PC-9 (cell line): ENCODE results near the gene RPS28. TPM values are rescaled to one million over a fixed set of nuclear protein-coding genes. Genes with fewer than 3 reads are reported as not detected.

Source experiments
- BruUV-seq: library from RNA; stranded (reverse); fragments of 400-500 nt; replicated peaks from 2 replicates; lab custom pipeline; 2021; lab: Mats Ljungman, UMichigan
- CTCF ChIA-PET: fragments of 300-600 bp; sonication (Branson Sonifier 250); formaldehyde crosslinking; loops from one replicate; lab custom pipeline; 2022; ENCODE audit warnings: antibody characterized with exemption; lab: Charles Lee
- POLR2A ChIA-PET: fragments of 300-600 bp; sonication (Branson Sonifier 250); formaldehyde crosslinking; loops from one replicate; lab custom pipeline; 2022; ENCODE audit warnings: antibody characterized with exemption; ENCODE audit not compliant: unreplicated experiment; lab: Charles Lee
- DNase-seq, 2 experiments: peaks; one replicate each; pipeline versions ENCODE4 v3.0.0 to v3.0.0-alpha.2; 2015 to 2022; ENCODE audit warnings: mixed read lengths in 1 of 2
- H2AFZ ChIP-seq: fragments of 200-600 bp; sonication (generic); 2 replicates; pipeline ENCODE4 v1.8.1; 2017; ENCODE audit warnings: antibody characterized with exemption
- H3F3A ChIP-seq: fragments of 200-600 bp; sonication (generic); 2 replicates; pipeline ENCODE4 v1.8.1; 2017; ENCODE audit warnings: antibody characterized with exemption, mild to moderate bottlenecking, low read depth; ENCODE audit not compliant: insufficient read depth
- H3K27ac ChIP-seq: fragments of 200-600 bp; sonication (generic); 2 replicates; pipeline ENCODE4 v1.6.1; 2016; ENCODE audit warnings: mixed run types
- H3K27me3 ChIP-seq: fragments of 200-600 bp; sonication (generic); 2 replicates; pipeline ENCODE4 v1.6.1; 2016; ENCODE audit warnings: low read depth, mixed run types; ENCODE audit not compliant: insufficient read depth
- H3K36me3 ChIP-seq: fragments of 200-600 bp; sonication (generic); 2 replicates; pipeline ENCODE4 v1.6.1; 2016; ENCODE audit warnings: low read depth, mixed run types
- H3K4me1 ChIP-seq: fragments of 200-600 bp; sonication (generic); replicated peaks from 2 replicates; pipeline ENCODE4 v1.6.1; 2016; ENCODE audit warnings: mixed run types; ENCODE audit not compliant: insufficient read depth
- H3K4me2 ChIP-seq: fragments of 200-600 bp; sonication (generic); 2 replicates; pipeline ENCODE4 v1.6.1; 2017; ENCODE audit warnings: mixed run types
- H3K4me3 ChIP-seq: fragments of 200-600 bp; sonication (generic); 2 replicates; pipeline ENCODE4 v1.6.1; 2016; ENCODE audit warnings: mixed run types
- H3K79me2 ChIP-seq: fragments of 200-600 bp; sonication (generic); 2 replicates; pipeline ENCODE4 v1.6.1; 2017; ENCODE audit warnings: low read depth, mixed run types
- H3K9me2 ChIP-seq: fragments of 200-600 bp; sonication (generic); 2 replicates; pipeline ENCODE4 v1.8.1; 2017; ENCODE audit warnings: mild to moderate bottlenecking; ENCODE audit not compliant: insufficient read depth
- H3K9me3 ChIP-seq: fragments of 200-600 bp; sonication (generic); 2 replicates; pipeline ENCODE4 v1.8.1; 2016; ENCODE audit warnings: low read depth; ENCODE audit not compliant: insufficient read depth
- H4K20me1 ChIP-seq: fragments of 200-600 bp; sonication (generic); 2 replicates; pipeline ENCODE4 v1.8.1; 2017; ENCODE audit not compliant: insufficient read depth
- CTCF ChIP-seq: fragments of 200-600 bp; sonication (generic); conservative IDR thresholded peaks from 2 replicates; pipeline ENCODE4 v1.6.1; 2017; ENCODE audit warnings: mixed run types, antibody characterized with exemption, mild to moderate bottlenecking, moderate library complexity
- EZH2 ChIP-seq: fragments of 200-600 bp; sonication (generic); IDR thresholded peaks from 2 replicates; pipeline ENCODE4 v1.8.0; 2017; ENCODE audit warnings: antibody characterized with exemption, low read depth
- intact Hi-C: fragments of 100-400 bp; cut with micrococcal nuclease; formaldehyde crosslinking; loops from one replicate; pipeline ENCODE4 v1.10.0; 2022; ENCODE audit not compliant: unreplicated experiment
- total RNA-seq: library from RNA; stranded (reverse); gene quantifications from 2 replicates; pipeline ENCODE4 v1.2.3, GENCODE V29; 2021

The RPS28 gene
- total RNA-seq, 1 experiment from 2014 or later = 1,283 TPM

DNA sequence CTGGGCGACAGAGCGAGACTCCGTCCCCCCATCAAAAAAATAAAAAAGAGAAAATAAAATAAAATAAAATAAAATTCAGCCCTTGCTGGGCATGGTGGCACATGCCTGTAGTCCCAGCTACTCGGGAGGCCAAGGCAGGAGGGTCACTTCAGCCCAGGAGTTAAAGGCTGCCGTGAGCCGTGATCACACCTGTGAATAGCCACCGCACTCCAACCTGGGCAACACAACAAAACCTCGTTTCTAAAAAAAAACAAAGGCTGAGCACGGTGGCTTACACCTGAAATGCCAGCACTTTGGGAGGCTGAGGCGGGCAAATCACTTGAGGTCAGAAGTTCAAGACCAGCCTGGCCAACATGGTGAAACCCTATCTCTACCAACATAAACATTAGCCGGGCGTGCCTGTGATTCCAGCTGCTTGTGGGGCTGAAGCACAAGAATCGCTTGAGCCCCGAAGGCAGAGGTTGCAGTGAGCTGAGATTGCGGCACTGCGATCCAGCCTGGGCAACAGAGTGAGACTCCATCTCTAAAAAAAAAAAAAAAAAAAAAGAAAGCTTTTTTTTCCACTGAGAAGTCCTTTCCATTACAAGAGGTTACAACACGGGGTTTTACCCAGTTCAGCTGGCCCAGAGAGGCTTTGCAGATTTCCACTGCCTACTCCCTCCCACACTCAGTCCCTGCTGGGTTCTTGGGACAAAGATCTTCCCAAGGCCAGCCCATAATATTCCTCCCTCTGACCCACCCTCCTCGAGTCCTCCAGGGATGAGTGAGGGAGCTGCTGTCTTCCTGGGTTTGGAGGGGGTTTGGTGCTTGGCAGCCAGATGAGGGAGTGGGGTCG, 49.1 kb downstream of the RPS28 start:
- TF ChIP-seq CTCF (no peak), EZH2 (no peak)
- CTCF ChIA-PET = no interaction called here
- Histone ChIP-seq H3K36me3 (no peaks in the 10 kb centered on the region), H3K4me3 (no peak overlapping the region), H3K27me3 (no peaks in the 10 kb centered on the region), H3K27ac (no peak overlapping the region), H3K9me2 (no peaks in the 10 kb centered on the region), H2AFZ (no peak overlapping the region), H3K4me1 (peaks cover 21% of the 10 kb centered on the region), H4K20me1 (no peaks in the 10 kb centered on the region), H3K4me2 (no peak overlapping the region), H3F3A (peaks cover 15% of the 10 kb centered on the region; the same call in 1 of the 2 replicates), H3K79me2 (no peaks in the 10 kb centered on the region), H3K9me3 (no peaks in the 10 kb centered on the region)
- POLR2A ChIA-PET = interaction anchor here (0.6 kb wide), 1 partner anchor 75 kb away, joined by 16 read pairs; no protein-coding TSS in a partner anchor
- DNase-seq = no peak
- intact Hi-C loops = no loop called here
- no TSS peak for BruUV-seq

GRCh38 chr19:8371011-8371804, 49.9 kb downstream of the RPS28 start:
- TF ChIP-seq EZH2 (no peak), CTCF (no peak)
- H3K4me1 ChIP-seq = peaks cover 19% of the 10 kb centered on the region
- no peak overlapping the region for H3K4me3 ChIP-seq
- ChIA-PET CTCF (no interaction called here), POLR2A (interaction anchor here (0.6 kb wide), 1 partner anchor 76 kb away, joined by 16 read pairs; no protein-coding TSS in a partner anchor)
- H4K20me1 ChIP-seq = no peaks in the 10 kb centered on the region
- no TSS peak for BruUV-seq
- no peaks in the 10 kb centered on the region for H3K9me3 ChIP-seq
- no peak for DNase-seq
- intact Hi-C loops = no loop called here
- no peaks in the 10 kb centered on the region for H3K27me3 ChIP-seq
- H2AFZ ChIP-seq = no peak overlapping the region
- H3K9me2 ChIP-seq = no peaks in the 10 kb centered on the region
- H3K4me2 ChIP-seq = no peak overlapping the region
- H3K36me3 ChIP-seq = no peaks in the 10 kb centered on the region
- peaks cover 7% of the 10 kb centered on the region; the same call in 1 of the 2 replicates for H3F3A ChIP-seq
- no peak overlapping the region for H3K27ac ChIP-seq
- no peaks in the 10 kb centered on the region for H3K79me2 ChIP-seq

Other genes starting within 250 kb of the RPS28 start
- gene FBN3, start 171.9 kb upstream of the RPS28 start, total RNA-seq = 0.05 TPM in 1 of 2 replicates, not detected in the other
- gene CERS4, start 112.1 kb upstream of the RPS28 start, total RNA-seq = 7.2 and 8.4 TPM in 2 replicates
- 42.9 and 52.8 TPM in 2 replicates for gene CD320, start 13.1 kb upstream of the RPS28 start, total RNA-seq
- 49.8 and 61.7 TPM in 2 replicates for gene NDUFA7, start 121 bp upstream of the RPS28 start, total RNA-seq
- gene KANK3, start 21.8 kb downstream of the RPS28 start, total RNA-seq = 0.37 and 1.6 TPM in 2 replicates
- 0.30 TPM in 1 of 2 replicates, not detected in the other for gene ANGPTL4, start 42.7 kb downstream of the RPS28 start, total RNA-seq
- 119 and 126 TPM in 2 replicates for gene RAB11B, start 68.9 kb downstream of the RPS28 start, total RNA-seq
- 16.6 and 25.2 TPM in 2 replicates for gene MARCHF2, start 91.8 kb downstream of the RPS28 start, total RNA-seq
- 220 and 239 TPM in 2 replicates for gene HNRNPM, start 123.5 kb downstream of the RPS28 start, total RNA-seq
- 0.85 and 0.90 TPM in 2 replicates for gene PRAM1, start 181.1 kb downstream of the RPS28 start, total RNA-seq
- 22.1 and 22.4 TPM in 2 replicates for gene ZNF414, start 192.7 kb downstream of the RPS28 start, total RNA-seq